HG03103 (cell line): Measurements from ENCODE around the gene TRIP13.

Experiments
- ATAC-seq: cut with Tn5 transposase; IDR thresholded peaks from one replicate; pipeline ENCODE4 v1.9.1; 2021; ENCODE audit warnings: low read depth; ENCODE audit not compliant: unreplicated experiment

The TRIP13 gene

GRCh38 chr5:949815-950560 lies 57.3 kb downstream of the TRIP13 start:
- no peak for ATAC-seq

GRCh38 chr5:951940-952596 lies 59.4 kb downstream of the TRIP13 start:
- ATAC-seq, result no peak

GRCh38 chr5:952597-953271 lies 60.0 kb downstream of the TRIP13 start:
- no peak for ATAC-seq

- no peak for ATAC-seq
Measured at GRCh38 chr5:953535-954449, 61.1 kb downstream of the TRIP13 start.

GRCh38 chr5:955886-956761 lies 63.4 kb downstream of the TRIP13 start:
- no peak for ATAC-seq

GRCh38 chr5:956941-957747 lies 64.5 kb downstream of the TRIP13 start:
- ATAC-seq, result peak; percentile 51

GRCh38 chr5:957748-958485 lies 65.2 kb downstream of the TRIP13 start:
- no peak for ATAC-seq

GRCh38 chr5:958701-959571 lies 66.3 kb downstream of the TRIP13 start:
- ATAC-seq, result no peak

GRCh38 chr5:959581-960531 lies 67.2 kb downstream of the TRIP13 start:
- no peak for ATAC-seq

GRCh38 chr5:960551-960950 lies 67.9 kb downstream of the TRIP13 start:
- ATAC-seq, result no peak

GRCh38 chr5:961002-961710 lies 68.5 kb downstream of the TRIP13 start:
- no peak for ATAC-seq

GRCh38 chr5:961711-962240 lies 69.1 kb downstream of the TRIP13 start:
- ATAC-seq, result no peak

GRCh38 chr5:962386-962785 lies 69.7 kb downstream of the TRIP13 start:
- no peak for ATAC-seq

GRCh38 chr5:962801-963200 lies 70.1 kb downstream of the TRIP13 start:
- ATAC-seq, result no peak

- no peak for ATAC-seq
Measured at GRCh38 chr5:963310-963672, 70.6 kb downstream of the TRIP13 start.
